T-cell (primary cell): ENCODE measurements around the gene SLC22A17. TPM values are rescaled to one million over a fixed set of nuclear protein-coding genes. Genes with fewer than 3 reads are reported as not detected.

Source experiments
- ATAC-seq, 4 experiments: fragments of 200-7000 bp in 3 of 4; fragments of 150-1000 bp in 1 of 4; cut with Tn5 transposase; replicated peaks in 1 of 4; 1 replicate in 3 of 4; 2 replicates in 1 of 4; pipeline ENCODE4 v1.10.0; 2021; ENCODE audit warnings: moderate library complexity in 3 of 4, mild to moderate bottlenecking in 2 of 4, moderate number of reproducible peaks in 1 of 4
- CTCF ChIA-PET, 2 donors: fragments of 300-600 bp; sonication (Branson Sonifier 250); formaldehyde crosslinking; loops; one replicate each; lab custom pipeline; 2022; ENCODE audit warnings: antibody characterized with exemption in 2 of 2; lab: Charles Lee
- POLR2A ChIA-PET, 2 donors: fragments of 300-600 bp; sonication (Branson Sonifier 250); formaldehyde crosslinking; loops; one replicate each; lab custom pipeline; 2022; ENCODE audit warnings: antibody characterized with exemption in 2 of 2; lab: Charles Lee
- DNase-seq, 35 experiments: peaks; one replicate each; pipeline versions ENCODE4 v3.0.0 to v3.0.0-alpha.2; 2013 to 2023
- H3K27ac ChIP-seq: one replicate; pipeline ENCODE4 v1.5.1; 2013; ENCODE audit warnings: low read length
- H3K27me3 ChIP-seq, 2 experiments: replicated peaks in 1 of 2; 1 replicate in 1 of 2; 2 replicates in 1 of 2; pipeline versions ENCODE4 v1.6.1 to v1.7.0; 2013; ENCODE audit warnings: low read length in 1 of 2, mixed read lengths in 1 of 2; ENCODE audit not compliant: control insufficient read depth in 2 of 2, insufficient read depth in 2 of 2; ENCODE audit errors: extremely low read depth in 1 of 2
- H3K36me3 ChIP-seq, 2 donors: 1 replicate in 1 of 2; 2 replicates in 1 of 2; pipeline versions ENCODE4 v1.6.1 to v1.7.0; 2013; ENCODE audit warnings: low read length in 1 of 2; ENCODE audit not compliant: control insufficient read depth in 2 of 2, insufficient read depth in 1 of 2; ENCODE audit errors: extremely low read depth in 1 of 2
- H3K4me1 ChIP-seq, 2 experiments: 1 replicate in 1 of 2; 2 replicates in 1 of 2; pipeline versions ENCODE4 v1.6.1 to v1.7.0; 2013; ENCODE audit warnings: low read length in 2 of 2, mixed read lengths in 1 of 2; ENCODE audit not compliant: insufficient read depth in 2 of 2, control insufficient read depth in 1 of 2; ENCODE audit errors: extremely low read depth in 1 of 2
- H3K4me3 ChIP-seq, 2 donors: 1 replicate in 1 of 2; 2 replicates in 1 of 2; pipeline versions ENCODE4 v1.5.1 to v1.7.0; 2013; ENCODE audit warnings: mild to moderate bottlenecking in 2 of 2, low read length in 1 of 2, moderate library complexity in 1 of 2; ENCODE audit not compliant: control insufficient read depth in 1 of 2; ENCODE audit errors: extremely low read depth in 1 of 2
- H3K9me3 ChIP-seq: 2 replicates; pipeline ENCODE4 v1.7.0; 2013
- H3K27ac Mint-ChIP-seq, 2 donors: one replicate each; pipeline ENCODE4 v1.8.0; 2020 to 2021; ENCODE audit warnings: mild to moderate bottlenecking in 2 of 2, mixed read lengths in 2 of 2
- H3K27me3 Mint-ChIP-seq, 2 donors: one replicate each; pipeline ENCODE4 v1.8.0; 2021 to 2022; ENCODE audit warnings: mixed read lengths in 2 of 2
- H3K36me3 Mint-ChIP-seq: one replicate; pipeline ENCODE4 v1.8.0; 2021; ENCODE audit warnings: mixed read lengths
- H3K4me1 Mint-ChIP-seq, 3 donors: one replicate each; pipeline ENCODE4 v1.8.0; 2020 to 2022; ENCODE audit warnings: mixed read lengths in 3 of 3, mild to moderate bottlenecking in 1 of 3
- H3K4me3 Mint-ChIP-seq, 3 donors: one replicate each; pipeline ENCODE4 v1.8.0; 2020 to 2022; ENCODE audit warnings: mild to moderate bottlenecking in 3 of 3, mixed read lengths in 3 of 3, moderate library complexity in 3 of 3
- H3K9me3 Mint-ChIP-seq, 3 donors: one replicate each; pipeline ENCODE4 v1.8.0; 2020 to 2022; ENCODE audit warnings: mixed read lengths in 3 of 3
- WGBS: methylation state at CpG from one replicate; pipeline ENCODE4 v1.1.5; 2013; ENCODE audit warnings: missing lambda C conversion rate; ENCODE audit not compliant: insufficient coverage; 5-methylcytosine and 5-hydroxymethylcytosine counted together
- total RNA-seq, 35 experiments: library from RNA in 6 of 35; stranded (reverse) in 6 of 35; fragments of 120-200 nt in 1 of 35; gene quantifications; one replicate each; pipeline versions ENCODE4 v1.2.1 to v1.2.4 and lab custom pipeline; 2013 to 2026

SLC22A17 gene
- total RNA-seq, 5 donors from 2014 or later (not counting 1 experiment from before 2014, with no cell fraction given): 12.0 to 19.0 (median 17.3) TPM

DNA sequence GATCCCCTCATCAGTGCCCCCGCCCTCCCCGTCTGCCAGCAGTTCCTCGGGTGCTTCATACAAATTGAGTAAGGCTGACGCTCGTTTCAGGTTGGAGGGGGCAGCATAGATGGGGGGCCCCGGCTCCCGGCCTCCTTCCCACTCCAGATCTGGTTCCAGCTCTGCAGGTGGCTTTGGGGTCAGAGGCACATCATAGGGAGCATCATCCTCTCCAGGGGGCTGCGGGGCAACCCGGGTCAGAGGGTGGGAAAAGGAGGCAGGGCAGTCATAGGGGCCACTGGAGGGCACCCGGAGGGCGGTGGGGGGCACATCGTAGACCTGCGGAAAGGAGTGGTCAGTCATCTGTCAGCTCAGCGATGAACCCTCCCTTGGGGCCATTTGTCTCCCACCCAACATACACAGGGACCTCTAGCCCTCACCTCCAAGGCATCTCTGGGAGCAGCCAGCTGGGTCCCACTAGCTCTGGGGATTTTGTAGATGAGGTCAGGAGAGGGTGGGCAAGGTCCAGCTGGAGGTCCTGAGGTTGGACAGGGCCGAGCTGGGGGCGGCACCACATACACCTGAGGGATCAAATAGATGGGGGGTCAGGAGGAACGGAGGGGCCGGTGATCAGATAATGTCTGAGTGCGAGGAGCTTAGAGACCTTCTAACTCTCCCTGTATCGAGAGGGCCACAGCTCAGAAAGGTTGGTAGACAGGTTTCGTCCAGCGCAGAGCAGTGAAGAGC lies 7.2 kb upstream of the SLC22A17 start:
- Histone ChIP-seq H3K4me1 (no peaks in the 10 kb centered on the region), H3K27me3 (peaks cover 6 to 54% of the 10 kb centered on the region in 2 experiments), H3K9me3 (no peaks in the 10 kb centered on the region), H3K36me3 (no peaks in the 10 kb centered on the region), H3K4me3 (no peak overlapping the region), H3K27ac (no peak overlapping the region)
- 81% methylated on average over 13 of the region's 22 CpGs for WGBS
- no peaks in the 10 kb centered on the region for H3K9me3 Mint-ChIP-seq
- H3K27me3 Mint-ChIP-seq: peaks cover 12 to 40% of the 10 kb centered on the region in 2 donors
- ChIA-PET POLR2A (no interaction called here), CTCF (no interaction called here)
- ATAC-seq (no peak), DNase-seq (no peak)
- H3K36me3 Mint-ChIP-seq: no peaks in the 10 kb centered on the region
- no peak overlapping the region for H3K27ac Mint-ChIP-seq
- no peak overlapping the region for H3K4me3 Mint-ChIP-seq
- H3K4me1 Mint-ChIP-seq: peaks cover 0 to 1% (median 0%) of the 10 kb centered on the region in 3 donors

DNA sequence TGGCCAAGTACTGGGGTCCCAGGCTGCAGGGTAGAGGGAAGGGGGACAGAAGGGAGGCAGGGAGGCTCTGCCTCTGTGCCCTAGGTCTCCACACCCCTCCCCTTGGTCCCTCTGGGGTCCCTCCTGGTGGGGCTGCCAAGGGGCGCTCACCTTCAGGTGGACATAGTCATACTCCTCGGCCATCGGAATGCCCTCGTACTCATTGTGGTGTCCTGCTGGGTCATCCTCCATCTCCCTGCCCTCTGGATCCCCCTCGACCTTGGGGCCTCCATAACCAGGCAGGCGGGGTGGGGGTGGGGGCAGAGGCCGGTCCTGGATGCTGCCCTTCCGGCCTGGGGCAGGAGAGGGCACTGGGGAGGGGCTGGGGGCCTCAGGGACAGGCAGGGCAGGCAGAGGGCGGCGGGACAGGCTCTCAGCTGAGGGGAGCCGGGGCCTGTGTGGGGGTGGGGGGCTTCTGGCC lies 6.5 kb upstream of the SLC22A17 start:
- 59% methylated on average over 5 of the region's 11 CpGs for WGBS
- ATAC-seq: no peak
- no peak overlapping the region for H3K4me3 ChIP-seq
- DNase-seq: no peak
- Mint-ChIP-seq H3K27me3 (peaks cover 5 to 37% of the 10 kb centered on the region in 2 donors), H3K9me3 (no peaks in the 10 kb centered on the region), H3K4me1 (no peaks in the 10 kb centered on the region), H3K27ac (no peak overlapping the region), H3K4me3 (no peak overlapping the region), H3K36me3 (no peaks in the 10 kb centered on the region)
- H3K9me3 ChIP-seq: no peaks in the 10 kb centered on the region
- no peaks in the 10 kb centered on the region for H3K4me1 ChIP-seq
- H3K36me3 ChIP-seq: no peaks in the 10 kb centered on the region
- POLR2A ChIA-PET: no interaction called here
- H3K27me3 ChIP-seq: peaks cover 4 to 50% of the 10 kb centered on the region in 2 experiments
- CTCF ChIA-PET: no interaction called here
- no peak overlapping the region for H3K27ac ChIP-seq

DNA sequence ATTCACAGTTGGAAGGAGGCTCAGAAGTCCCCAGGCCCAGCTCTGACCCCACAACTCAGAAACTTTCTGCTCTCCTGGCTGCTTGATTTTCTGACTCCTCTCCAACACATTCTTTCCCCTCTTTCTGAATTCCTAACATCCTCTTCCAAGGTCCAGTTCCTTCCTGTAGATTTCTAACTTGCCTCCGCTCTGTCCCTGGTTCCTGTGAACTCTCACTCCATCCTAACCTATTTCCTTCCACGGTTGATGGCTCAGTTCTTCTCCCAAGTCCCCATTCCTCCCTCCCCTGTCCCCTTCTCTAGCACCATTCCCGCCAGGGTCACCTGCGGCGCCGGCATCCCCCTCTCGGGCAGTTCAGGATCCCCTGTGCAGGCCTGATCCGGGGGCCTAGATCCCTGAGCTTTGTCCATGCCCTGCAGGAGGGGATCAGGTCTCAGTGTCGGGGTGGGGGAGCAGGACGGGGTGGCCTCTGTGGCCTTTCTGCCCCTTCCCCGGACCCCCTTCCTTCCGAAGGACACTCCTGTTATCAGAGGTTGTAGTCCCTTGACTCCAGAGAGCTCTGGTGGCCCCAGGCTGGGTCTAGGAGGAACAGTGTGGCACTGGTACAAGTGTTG lies 6.0 kb upstream of the SLC22A17 start:
- Mint-ChIP-seq H3K36me3 (no peaks in the 10 kb centered on the region), H3K4me3 (no peak overlapping the region), H3K9me3 (no peaks in the 10 kb centered on the region), H3K4me1 (peaks cover 0 to 4% (median 0%) of the 10 kb centered on the region in 3 donors), H3K27me3 (peaks cover 8 to 39% of the 10 kb centered on the region in 2 donors), H3K27ac (no peak overlapping the region)
- Histone ChIP-seq H3K27ac (no peak overlapping the region), H3K4me3 (no peak overlapping the region), H3K4me1 (no peaks in the 10 kb centered on the region), H3K27me3 (peaks cover 0 to 45% of the 10 kb centered on the region in 2 experiments), H3K9me3 (no peaks in the 10 kb centered on the region), H3K36me3 (no peaks in the 10 kb centered on the region)
- 84% methylated on average over 7 of the region's 12 CpGs for WGBS
- ATAC-seq (no peak), DNase-seq (no peak)
- ChIA-PET CTCF (no interaction called here), POLR2A (no interaction called here)

DNA sequence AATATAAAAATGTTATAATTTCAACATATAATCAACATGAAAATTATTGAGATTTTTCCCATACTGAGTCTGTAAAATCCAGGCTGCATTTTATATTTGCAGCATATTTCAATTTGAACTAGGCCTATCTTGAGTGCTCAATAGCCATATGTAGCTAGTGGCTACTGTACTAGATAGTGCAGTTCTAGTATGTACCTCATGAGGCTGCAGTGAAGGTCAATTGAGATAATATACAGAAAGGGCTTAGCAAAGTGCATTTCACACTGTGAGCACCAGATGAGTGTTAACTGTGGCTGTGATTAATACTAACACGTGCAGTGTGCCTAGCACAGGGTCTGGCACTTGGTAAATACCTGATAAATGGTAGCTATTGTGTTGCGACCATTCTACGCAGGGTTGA lies 5.4 kb upstream of the SLC22A17 start:
- no peaks in the 10 kb centered on the region for H3K4me1 ChIP-seq
- Mint-ChIP-seq H3K27me3 (peaks cover 11 to 39% of the 10 kb centered on the region in 2 donors), H3K36me3 (no peaks in the 10 kb centered on the region), H3K27ac (no peak overlapping the region), H3K4me1 (peaks cover 1 to 10% (median 5%) of the 10 kb centered on the region in 3 donors), H3K4me3 (no peak overlapping the region), H3K9me3 (no peaks in the 10 kb centered on the region)
- DNase-seq: no peak
- H3K9me3 ChIP-seq: no peaks in the 10 kb centered on the region
- no peak overlapping the region for H3K27ac ChIP-seq
- POLR2A ChIA-PET: no interaction called here
- H3K4me3 ChIP-seq: no peak overlapping the region
- H3K36me3 ChIP-seq: no peaks in the 10 kb centered on the region
- H3K27me3 ChIP-seq: peaks cover 0 to 42% of the 10 kb centered on the region in 2 experiments
- no peak for ATAC-seq
- whole genome bisulfite sequencing: 82% methylated on average over 3 of the region's 3 CpGs
- CTCF ChIA-PET: no interaction called here

DNA sequence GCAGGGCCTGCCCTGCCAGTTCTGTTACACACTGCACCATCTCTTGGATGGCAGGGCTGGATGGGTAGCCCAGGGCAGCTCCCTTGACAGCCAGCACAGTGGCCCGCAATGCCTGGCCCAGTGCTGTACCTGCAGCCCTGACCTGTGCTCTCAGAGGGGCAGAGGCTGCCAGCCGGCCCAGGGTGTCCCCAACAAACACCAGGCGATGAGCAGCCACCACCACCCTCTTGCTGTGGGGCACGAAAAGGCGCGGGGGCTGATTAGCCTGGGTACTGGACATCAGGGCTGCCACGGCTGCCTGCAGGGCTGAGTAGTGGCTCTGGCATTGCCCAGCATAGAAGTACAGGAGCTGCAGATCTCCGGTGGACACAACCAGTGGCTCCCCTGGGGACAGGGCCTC lies 4.6 kb upstream of the SLC22A17 start:
- peaks cover 5 to 15% (median 8%) of the 10 kb centered on the region in 3 donors for H3K4me1 Mint-ChIP-seq
- Histone ChIP-seq H3K4me3 (no peak overlapping the region), H3K36me3 (no peaks in the 10 kb centered on the region), H3K4me1 (peaks cover 0 to 3% of the 10 kb centered on the region in 2 experiments), H3K9me3 (no peaks in the 10 kb centered on the region), H3K27me3 (peaks cover 0 to 46% of the 10 kb centered on the region in 2 experiments), H3K27ac (no peak overlapping the region)
- ATAC-seq (no peak), DNase-seq (no peak)
- no peaks in the 10 kb centered on the region for H3K9me3 Mint-ChIP-seq
- no peak overlapping the region for H3K27ac Mint-ChIP-seq
- POLR2A ChIA-PET: no interaction called here
- H3K4me3 Mint-ChIP-seq: no peak overlapping the region
- CTCF ChIA-PET: no interaction called here
- 83% methylated on average over 8 of the region's 8 CpGs for WGBS
- H3K36me3 Mint-ChIP-seq: no peaks in the 10 kb centered on the region
- peaks cover 11 to 40% of the 10 kb centered on the region in 2 donors for H3K27me3 Mint-ChIP-seq

DNA sequence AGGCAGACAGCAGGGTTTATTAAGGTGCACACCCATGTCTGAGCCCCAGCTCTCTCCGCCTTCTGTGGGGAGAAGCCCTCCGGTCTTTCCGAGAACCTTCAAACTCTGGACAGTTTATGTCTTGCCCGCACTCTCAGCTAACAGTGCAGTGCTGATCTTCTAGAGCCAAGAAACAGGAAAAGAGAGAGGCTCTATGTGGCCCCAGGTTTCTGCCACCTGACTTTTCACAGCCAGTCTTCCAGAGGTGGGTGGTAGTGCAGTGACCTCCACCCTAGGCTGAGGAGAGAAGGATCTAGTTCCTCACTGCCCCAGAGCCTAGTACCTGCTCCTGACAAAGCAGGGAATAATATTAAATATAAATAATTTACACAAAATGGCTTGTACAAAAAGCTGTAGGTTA lies 4.0 kb upstream of the SLC22A17 start:
- H3K27me3 ChIP-seq: peaks cover 0 to 51% of the 10 kb centered on the region in 2 experiments
- H3K27me3 Mint-ChIP-seq: peaks cover 11 to 40% of the 10 kb centered on the region in 2 donors
- no peaks in the 10 kb centered on the region for H3K9me3 ChIP-seq
- no peaks in the 10 kb centered on the region for H3K9me3 Mint-ChIP-seq
- no peaks in the 10 kb centered on the region for H3K36me3 ChIP-seq
- H3K4me3 ChIP-seq: no peak overlapping the region
- WGBS: 100% methylated on average over 1 of the region's 4 CpGs
- no peaks in the 10 kb centered on the region for H3K36me3 Mint-ChIP-seq
- H3K27ac Mint-ChIP-seq: no peak overlapping the region
- no peak overlapping the region for H3K27ac ChIP-seq
- no peak for DNase-seq
- POLR2A ChIA-PET: no interaction called here
- CTCF ChIA-PET: no interaction called here
- no peak overlapping the region for H3K4me3 Mint-ChIP-seq
- peaks cover 5 to 15% (median 8%) of the 10 kb centered on the region in 3 donors for H3K4me1 Mint-ChIP-seq
- H3K4me1 ChIP-seq: peaks cover 0 to 9% of the 10 kb centered on the region in 2 experiments
- ATAC-seq: no peak
